Left lobe of liver (tissue), 2 donors: Measurements from ENCODE around the gene PITX3. TPM values are rescaled to one million over a fixed set of nuclear protein-coding genes. Genes with fewer than 3 reads are reported as not detected.
"Not testable (repeated sequence)": the region's sequence is repeated elsewhere in the genome, so short reads cannot be mapped to it uniquely, and the experiment has no call there.

ENCODE experiments used
- ATAC-seq: fragments of 200-7000 bp; cut with Tn5 transposase; one replicate; pipeline ENCODE4 v1.9.1; 2020; ENCODE audit warnings: mild to moderate bottlenecking, moderate library complexity
- DNase-seq: peaks from one replicate; pipeline ENCODE4 v3.0.0-alpha.2; 2020; ENCODE audit warnings: low spot score
- total RNA-seq: library from RNA; stranded (reverse); gene quantifications from one replicate; pipeline ENCODE4 v1.2.1, GENCODE V29; 2021
- donor health status: DM: no; HTN: no; CAD: no; lungs with moderate emphysema.
- donor health status: DM: no; HTN: yes; CAD: no.

Gene PITX3
- total RNA-seq, 1 donor from 2014 or later, result not detected

DNA sequence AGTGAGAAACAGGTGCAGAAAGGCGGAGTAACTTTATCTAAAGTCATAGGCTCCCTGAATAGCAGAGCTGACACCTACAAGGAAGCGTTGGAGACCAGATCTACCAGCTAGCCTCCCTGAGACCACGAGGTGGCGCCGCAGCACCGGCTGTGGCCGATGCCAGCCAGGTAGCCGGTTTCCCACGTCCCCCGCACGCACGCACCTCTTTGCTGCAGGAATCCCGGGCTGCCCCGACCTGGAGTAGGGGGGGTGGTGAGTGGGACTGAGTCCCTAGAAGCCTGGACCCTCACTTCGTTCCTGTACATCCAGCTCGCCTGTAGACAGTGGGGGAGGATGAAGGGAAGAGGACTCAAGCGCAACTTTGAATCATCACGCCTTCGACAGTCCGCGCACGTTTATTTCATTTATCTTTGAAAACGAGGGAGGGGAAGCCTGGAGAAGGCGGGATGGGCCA is 11.5 kb downstream of the PITX3 start:
- DNase-seq, result peak; percentile 85
- ATAC-seq, result peak; percentile 81

DNA sequence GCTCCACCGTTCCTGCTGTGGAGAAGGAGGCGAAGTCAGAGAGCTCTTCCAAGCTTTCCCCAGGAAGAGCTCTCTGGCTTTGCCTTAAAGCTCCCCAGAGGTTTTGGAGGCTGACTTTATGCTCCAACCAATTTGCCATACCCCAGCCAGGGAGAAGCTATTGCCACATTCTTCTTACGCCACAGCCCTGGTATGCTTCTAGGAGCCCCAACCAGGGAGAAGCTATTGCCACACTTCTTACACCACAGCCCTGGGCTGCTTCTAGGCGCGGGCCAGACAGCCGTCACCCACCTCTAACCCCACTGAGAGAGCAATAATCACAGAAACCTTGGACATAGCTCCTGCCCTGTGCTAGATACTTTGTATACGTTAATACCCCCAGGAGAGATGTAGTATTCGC is 14.3 kb downstream of the PITX3 start:
- no peak for ATAC-seq

DNA sequence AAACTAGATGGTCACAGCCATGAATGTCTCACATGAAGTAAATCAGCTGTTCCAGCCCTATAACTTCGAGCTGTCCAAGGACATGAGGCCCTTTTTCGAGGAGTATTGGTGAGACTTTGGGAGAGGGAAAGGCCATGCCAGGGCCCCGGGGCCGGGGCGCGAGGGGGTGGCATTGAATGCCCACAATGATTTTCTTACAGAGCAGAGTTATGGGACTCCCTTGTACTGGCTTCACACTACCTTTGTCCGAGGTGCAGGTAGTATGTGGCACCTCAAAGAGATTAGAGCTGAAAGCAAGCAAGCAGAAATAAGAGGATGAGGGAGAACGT is 14.8 kb downstream of the PITX3 start:
- ATAC-seq (no peak), DNase-seq (no peak)

More for the DNA sequence above, 14.3 kb downstream of the PITX3 start:
- no peak for DNase-seq

DNA sequence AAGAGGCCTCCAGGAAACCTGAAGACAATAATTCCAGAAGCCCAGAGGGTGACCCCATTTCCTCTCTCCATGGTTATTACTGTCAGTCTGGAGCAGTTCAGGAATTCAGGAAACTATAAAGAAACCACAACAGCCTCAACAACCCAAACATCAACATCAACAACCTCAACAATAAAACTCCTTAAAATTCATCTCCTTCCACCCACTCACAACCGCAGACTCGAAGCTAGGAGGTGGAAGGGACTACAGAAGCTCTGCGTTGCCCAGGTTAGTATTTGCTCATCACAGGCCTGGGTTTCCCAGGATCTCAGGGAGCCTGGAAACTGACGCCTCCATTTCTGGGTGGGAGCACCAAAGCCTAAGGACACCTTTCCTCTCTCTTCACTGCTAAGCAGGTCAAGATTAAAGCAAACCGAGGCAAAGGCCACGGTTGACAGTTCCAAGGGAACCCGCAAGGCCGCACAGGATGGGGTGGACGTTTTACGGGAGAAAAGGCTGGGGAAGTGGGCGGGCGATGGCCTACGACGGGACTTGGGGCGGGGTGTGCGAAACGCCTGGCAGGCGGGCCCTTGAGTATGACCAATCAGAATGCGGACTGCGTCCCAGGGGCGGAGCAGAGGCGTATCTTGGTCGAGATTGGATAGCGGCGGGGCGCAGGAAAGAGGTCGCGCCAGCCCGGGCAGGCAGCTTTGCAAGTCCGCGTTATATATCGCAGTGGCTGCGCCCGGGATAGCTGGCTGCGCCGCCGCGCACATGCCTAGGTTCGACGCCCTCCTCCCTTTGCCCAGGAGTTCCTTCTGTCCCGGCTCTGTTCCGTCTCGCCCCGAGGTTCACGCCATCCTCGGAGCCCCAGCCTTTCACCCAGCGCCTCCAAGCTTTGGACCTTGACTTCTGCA is 15.4 kb downstream of the PITX3 start, which contains the start of gene ELOVL3:
ELOVL3 (plus strand) TSS at position 654 of the 896 bp plus-strand sequence. CDS start 250 bp downstream, outside the sequence.
- DNase-seq (peak; percentile 88), ATAC-seq (peak; percentile 90)

DNA sequence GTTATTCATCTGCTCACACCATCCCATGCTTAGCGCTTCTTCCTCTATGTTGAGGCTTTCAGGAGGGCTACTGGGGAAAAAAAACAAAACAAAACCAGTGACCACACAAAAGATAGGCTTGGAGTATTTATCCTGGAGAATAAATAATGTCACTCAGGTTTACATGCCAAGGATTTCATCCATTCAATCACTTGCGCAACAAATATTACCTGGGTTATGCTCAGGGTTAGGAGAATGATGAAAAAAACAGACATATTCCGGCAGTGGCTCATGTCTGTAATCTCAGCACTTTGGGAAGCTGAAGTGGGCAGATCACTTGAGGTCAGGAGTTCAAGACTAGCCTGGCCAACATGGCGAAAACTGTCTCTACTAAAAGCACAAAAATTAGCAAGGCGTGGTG is 18.5 kb downstream of the PITX3 start:
- ATAC-seq (no peak), DNase-seq (no peak)

DNA sequence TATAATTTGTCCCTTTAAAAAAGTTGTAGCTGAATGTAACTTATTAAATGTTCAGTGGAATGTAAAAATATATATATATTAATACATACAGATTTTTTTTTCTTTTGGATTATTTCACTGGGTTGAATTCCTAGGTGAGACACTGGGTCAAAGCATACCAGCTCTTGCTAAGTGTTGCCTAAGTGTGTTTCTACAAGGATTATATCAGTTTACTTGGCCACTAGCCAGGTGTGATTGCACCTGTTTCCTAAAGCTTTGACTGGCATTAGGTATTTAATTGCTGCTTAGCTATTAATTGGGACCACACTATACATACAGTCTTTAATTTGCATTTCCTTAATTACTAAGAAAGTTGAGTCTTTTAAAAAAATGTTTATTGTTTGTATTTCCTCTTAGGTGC is 20.7 kb downstream of the PITX3 start:
- ATAC-seq (no peak), DNase-seq (no peak)

DNA sequence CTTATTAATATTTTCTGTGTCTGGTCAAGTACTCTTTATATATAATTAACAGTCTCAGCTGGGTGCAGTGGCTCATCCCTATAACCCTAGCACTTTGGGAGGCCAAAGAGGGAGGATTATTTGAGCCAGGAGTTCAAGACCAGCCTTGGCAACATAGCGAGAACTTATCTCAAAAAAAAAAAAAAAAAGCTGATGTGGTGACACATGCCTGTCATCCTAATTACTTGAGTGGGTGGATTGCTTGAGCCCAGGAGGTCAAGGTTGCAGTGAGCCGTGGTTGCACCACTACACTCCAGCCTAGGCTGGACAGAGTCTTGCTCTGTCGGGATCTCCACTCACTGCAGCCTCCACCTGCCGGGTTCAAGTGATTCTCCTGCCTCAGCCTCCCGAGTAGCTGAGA is 21.9 kb downstream of the PITX3 start:
- ATAC-seq (no peak), DNase-seq (no peak)

DNA sequence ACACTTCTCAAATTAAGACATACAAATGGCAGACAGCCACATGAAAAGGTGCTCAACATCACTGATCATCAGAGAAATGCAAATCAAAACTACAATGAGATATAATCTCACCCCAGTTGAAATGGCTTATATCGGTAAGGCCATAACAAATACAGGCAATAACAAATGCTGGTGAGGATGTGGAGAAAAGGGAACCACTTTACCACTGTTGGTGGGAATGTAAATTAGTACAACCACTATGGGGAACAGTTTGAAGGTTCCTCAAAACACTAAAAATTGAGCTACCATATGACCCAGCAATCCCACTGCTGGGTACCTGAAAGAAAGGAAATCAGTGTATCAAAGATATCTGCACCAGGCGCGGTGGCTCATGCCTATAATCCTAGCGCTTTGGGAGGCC is 27.7 kb downstream of the PITX3 start:
- not testable (repeated sequence) for DNase-seq, ATAC-seq

DNA sequence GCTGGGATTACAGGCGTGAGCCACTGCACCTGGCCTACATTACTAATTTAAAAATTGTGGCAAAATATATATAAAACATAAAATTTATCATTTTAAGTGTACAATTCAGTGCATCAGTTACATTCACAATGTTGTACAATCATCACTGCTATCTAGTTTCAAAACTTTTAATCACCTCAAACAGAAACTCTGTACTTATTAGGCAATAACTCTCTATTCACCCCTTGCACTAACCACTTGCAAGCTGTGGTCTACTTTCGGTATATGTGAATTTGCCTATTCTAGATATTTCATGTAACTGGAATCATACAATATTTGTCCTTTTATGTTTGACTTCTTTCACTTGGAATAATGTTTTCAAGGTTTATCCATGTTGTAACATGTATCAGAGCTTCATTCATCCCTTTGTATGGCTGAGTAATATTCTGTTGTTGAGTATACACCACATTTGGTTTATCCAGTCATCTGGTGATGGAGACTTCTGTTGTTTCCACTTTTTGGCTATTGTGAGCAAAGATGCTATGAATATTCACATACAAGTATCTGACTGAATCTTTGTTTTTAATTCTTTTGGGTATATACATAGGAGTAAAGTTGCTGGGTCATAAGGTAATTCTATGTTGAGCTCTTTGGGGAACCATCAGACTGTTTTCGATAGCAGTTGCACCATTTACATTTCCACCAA is 29.6 kb downstream of the PITX3 start:
- ATAC-seq (no peak), DNase-seq (no peak)

DNA sequence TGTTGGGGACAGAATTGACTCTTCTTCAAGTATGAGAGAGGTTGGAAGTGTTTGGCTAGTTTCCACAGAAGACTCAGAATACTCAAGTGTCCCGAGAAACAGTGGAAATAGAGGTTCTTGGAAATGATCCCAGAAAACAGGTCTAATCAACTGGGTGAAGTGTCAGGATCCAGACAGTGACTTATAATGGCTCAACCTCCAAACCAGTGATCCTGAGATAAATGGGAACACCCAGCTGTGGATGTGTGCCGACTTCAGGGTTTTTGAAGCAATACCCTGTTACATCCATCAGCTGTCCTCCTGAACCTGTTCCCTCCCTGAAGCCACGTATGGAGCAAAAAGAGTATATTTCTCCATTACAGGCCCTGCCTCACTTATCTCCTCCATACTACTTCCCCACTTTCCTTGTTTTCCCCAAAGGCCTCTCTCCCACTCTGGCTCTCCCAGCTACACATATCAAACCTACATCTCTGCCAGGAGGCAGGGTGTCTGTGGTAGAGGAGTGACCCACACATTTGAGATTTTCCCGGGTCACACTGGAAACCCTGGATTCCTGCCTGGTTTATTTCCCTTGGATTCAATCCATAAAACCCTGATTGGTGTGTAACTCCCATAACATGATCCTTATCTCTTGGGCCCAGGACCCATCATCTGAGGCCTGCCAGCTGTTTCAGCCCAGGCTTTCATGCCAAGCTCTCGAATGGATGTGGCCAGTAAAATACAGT is 32.8 kb downstream of the PITX3 start:
- no peak for DNase-seq

DNA sequence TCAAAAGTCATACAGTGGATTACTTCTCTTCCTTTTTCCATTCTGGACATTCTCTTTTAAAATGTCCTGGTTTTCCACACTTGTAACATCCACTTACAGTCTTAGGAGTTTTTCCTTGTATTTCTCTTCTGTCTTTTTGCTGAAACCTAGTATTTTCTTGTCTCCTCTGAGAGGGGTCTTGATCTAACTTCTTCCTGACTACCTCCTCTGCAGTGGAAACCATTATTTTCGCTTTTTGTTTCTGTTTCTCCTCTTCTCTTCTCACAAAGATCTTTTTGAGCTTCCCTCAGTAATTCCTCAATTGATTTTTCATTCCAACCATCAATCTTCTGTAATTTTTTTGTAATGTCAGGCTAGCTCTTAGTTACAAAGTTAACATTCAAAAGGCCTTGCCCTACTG is 38.9 kb downstream of the PITX3 start:
- DNase-seq (no peak), ATAC-seq (no peak)

More for the DNA sequence above, 32.8 kb downstream of the PITX3 start:
- no peak for ATAC-seq

DNA sequence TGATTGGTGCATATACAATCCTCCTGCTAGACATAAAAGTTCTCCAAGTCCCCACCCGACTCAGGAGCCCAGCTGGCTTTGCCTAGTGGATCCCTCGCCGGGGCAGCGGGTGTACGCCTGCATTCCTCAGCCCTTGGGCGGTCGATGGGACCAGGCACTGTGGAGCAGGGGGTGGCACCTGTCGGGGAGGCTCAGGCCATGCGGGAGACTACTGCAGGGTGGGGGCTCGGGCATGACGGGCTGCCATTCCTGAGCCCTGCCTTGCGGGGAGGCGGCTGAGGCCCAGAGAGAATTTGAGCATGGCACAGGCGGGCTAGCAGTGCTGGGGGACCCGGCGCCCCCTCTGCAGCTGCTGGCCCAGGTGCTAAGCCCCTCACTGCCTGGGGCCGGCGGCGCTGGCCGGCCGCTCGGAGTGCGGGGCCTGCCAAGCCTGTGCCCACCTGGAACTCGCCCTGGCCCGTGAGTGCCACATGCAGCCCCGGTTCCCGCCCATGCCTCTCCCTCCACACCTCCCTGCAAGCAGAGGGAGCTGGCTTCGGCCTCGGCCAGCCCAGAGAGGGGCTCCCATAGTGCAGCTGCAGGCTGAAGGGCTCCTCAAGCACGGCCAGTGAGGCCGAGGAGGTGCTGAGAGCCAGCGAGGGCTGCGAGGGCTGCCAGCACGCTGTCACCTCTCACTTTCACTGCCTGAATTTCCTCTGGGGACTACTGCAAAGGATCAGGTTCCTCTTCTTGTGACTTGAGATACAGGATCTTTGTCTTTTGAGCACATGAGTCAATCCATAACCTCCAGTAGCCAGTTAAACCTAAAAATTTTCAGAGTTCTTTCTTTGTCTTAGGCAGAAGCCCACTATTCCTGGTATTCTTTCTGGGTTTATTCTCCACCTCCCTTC is 40.3 kb downstream of the PITX3 start:
- no peak for DNase-seq
- ATAC-seq, result no peak

DNA sequence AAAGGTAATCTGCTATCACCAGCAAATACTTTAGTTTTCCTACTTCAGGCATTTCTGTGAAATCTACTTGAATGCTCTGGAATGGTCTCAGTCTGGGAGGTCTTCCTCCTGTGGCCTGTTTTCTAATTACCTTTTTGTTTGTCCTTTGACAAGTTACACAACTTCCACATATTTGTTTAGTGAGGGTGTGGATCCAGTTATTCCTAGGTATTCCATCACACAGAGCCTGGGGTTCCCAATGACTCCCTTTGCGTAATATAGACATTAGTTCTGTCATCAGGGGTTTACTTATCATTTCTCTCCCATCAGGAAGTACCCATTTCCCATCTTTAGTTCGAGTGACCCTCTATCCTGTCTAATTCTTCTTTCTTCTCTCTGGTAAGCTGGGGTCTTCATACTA is 43.3 kb downstream of the PITX3 start:
- DNase-seq, result no peak
- no peak for ATAC-seq

DNA sequence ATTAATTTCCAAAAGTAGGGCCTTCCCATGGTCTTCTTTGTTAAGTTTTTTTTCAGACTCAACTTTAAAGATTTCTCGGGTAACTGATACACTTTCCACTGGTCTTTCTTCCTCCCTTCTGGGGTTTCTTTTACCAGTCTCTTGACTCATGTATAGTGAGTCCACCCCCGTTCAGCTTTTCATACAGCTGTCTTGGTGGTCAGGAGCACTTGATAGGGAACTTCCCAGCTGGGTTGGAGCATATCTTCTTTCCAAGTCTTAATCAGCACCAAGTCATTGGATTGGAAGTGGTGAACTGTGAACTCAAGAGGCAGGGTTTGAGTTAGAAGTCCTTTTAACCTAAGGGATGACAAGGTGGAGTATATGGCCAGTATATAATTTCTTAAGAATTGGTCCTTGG is 44.4 kb downstream of the PITX3 start:
- DNase-seq (no peak), ATAC-seq (no peak)

DNA sequence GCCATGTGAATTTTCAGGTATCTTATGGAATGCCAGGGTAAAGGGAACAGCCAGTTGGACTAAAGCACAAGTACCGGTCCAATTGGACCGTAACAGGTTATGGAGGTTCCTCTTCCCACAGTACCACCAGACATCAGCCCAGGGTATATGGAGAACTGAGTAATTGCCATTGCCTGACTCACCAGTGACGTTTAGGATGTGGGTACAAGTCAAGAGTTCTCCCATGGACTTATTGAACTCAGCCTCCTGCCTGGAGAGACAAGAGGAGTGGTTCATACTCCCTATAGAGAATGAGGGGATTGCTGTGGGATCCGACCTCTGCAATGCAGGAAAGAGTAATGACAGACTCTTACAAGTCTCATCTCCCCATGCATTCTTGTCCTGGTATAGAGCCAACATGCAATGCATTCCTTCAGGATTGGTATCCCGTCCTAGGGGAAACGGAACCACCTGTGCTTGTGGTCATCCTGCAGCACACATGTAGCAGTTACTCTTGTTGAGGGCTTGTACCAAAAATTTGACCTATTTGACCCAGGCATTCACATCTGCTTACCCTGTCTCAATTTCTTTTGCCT is 45.9 kb downstream of the PITX3 start:
- DNase-seq (no peak), ATAC-seq (no peak)

DNA sequence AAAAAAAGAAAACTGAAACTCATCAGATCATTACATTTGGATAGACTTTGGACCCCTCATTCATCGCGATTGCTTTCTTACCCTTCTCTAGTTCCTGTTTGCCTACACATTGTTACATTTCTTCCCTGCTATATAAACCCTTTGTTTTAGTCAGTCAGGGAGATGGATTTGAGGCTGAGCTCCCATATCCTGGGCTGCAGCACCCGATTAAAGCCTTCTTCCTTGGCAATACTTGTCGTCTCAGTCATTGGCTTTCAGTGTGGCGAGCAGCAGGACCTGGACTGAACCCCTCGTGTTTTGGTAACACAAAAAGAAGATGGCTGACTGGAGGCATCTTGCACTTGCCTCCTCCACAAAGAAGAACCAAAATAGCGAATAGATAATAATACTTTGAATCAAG is 49.4 kb downstream of the PITX3 start:
- DNase-seq (no peak), ATAC-seq (no peak)

DNA sequence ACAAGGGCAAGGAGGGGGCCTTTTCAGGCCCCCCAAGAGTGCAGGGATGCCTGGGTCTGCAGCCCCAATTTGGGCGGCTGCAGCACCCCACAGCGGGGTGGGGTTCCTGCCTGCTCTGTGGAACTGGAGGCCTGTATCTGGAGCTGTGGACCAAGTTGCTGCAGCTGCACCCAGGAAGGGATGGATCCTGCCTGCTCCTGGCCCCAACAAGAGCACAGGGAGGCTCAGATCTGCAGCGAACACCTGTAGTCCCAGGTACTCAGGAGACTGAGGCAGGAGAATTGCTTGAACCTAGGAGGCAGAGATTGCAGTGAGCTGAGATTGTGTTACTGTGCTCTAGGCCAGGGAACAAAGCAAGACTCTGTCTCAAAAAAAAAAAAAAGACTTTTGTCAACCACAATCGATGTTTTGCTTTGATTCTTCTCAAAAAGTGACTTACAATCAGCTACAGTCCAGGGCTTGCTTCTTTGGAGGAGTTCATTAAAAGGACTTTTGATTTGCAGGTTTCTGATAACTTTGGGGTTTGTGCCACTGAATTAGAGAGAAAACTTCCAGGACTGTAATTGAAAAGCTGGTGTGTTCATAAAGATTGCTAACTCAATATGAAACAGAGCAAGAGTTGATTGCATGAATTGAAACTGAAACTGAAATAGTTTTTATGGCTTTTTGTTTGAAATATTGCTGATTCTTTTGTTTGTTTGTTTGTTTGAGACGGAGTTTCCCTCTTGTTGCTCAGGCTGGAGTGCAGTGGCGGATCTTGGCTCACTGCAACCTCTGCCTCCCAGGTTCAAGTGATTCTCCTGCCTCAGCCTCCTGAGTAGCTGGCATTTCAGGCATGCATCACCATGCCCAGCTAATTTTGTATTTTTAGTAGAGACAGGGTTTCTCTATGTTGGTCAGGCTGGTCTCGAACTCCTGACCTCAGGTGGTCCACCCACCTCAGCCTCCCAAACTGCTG is 52.1 kb downstream of the PITX3 start:
- not testable (repeated sequence) for DNase-seq, ATAC-seq

DNA sequence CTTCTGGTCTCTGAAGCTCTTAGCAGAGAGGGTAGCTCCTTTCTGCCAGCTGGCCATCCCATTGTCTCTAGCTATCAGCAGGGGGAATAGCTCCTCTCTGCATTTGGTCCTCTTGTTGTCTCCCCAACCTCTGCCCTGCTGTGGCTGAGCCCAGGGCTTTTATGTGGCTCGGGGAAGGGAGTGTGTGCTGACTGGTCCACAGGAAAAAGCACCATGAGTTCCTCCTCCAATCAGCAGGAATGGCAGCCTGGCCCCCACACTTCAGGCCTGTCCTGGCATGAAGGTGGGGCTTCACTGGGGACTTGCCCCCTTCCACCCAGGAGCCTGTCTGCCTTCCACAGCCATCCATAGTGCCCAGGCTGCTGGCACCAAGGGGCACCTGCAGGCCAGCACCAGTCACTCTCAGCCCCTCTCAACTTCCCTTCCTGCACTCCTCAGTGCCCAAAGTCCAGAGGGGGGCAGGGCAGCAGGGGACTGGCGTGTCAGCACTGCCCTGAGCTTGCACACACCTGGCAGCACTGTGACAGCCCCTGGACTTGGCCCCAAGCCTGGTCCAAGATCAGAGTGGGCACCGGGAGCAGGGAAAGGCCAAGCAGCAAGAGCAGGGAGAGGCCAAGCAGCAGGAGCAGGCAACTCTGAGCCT is 52.9 kb downstream of the PITX3 start:
- DNase-seq, result no peak
- ATAC-seq, result no peak
